Stimulated activated effector memory CD8-positive, alpha-beta T cell treated with anti-CD3 and anti-CD28 coated beads, Interleukin-12 subunit alpha, Interleukin-12 subunit beta, amount 100 ng/mL, for 72 hours (primary cell): ENCODE data around the gene SHMT2.

ENCODE experiments used
- ATAC-seq: fragments of 150-1000 bp; cut with Tn5 transposase; 2 replicates; pipeline ENCODE4 v1.10.0; 2021
- DNase-seq, 2 donors: peaks; one replicate each; pipeline ENCODE4 v3.0.0; 2021 to 2022; ENCODE audit warnings: low spot score in 2 of 2
- H3K27ac Mint-ChIP-seq: one replicate; pipeline ENCODE4 v1.8.0; 2022; ENCODE audit warnings: mild to moderate bottlenecking, mixed read lengths
- H3K36me3 Mint-ChIP-seq: one replicate; pipeline ENCODE4 v1.8.0; 2022; ENCODE audit warnings: mild to moderate bottlenecking, mixed read lengths
- H3K4me1 Mint-ChIP-seq: one replicate; pipeline ENCODE4 v1.8.0; 2022; ENCODE audit warnings: mixed read lengths
- H3K4me3 Mint-ChIP-seq: one replicate; pipeline ENCODE4 v1.8.0; 2022; ENCODE audit warnings: mild to moderate bottlenecking, mixed read lengths
- H3K9me3 Mint-ChIP-seq: one replicate; pipeline ENCODE4 v1.8.0; 2022; ENCODE audit warnings: mixed read lengths

The SHMT2 gene

DNA sequence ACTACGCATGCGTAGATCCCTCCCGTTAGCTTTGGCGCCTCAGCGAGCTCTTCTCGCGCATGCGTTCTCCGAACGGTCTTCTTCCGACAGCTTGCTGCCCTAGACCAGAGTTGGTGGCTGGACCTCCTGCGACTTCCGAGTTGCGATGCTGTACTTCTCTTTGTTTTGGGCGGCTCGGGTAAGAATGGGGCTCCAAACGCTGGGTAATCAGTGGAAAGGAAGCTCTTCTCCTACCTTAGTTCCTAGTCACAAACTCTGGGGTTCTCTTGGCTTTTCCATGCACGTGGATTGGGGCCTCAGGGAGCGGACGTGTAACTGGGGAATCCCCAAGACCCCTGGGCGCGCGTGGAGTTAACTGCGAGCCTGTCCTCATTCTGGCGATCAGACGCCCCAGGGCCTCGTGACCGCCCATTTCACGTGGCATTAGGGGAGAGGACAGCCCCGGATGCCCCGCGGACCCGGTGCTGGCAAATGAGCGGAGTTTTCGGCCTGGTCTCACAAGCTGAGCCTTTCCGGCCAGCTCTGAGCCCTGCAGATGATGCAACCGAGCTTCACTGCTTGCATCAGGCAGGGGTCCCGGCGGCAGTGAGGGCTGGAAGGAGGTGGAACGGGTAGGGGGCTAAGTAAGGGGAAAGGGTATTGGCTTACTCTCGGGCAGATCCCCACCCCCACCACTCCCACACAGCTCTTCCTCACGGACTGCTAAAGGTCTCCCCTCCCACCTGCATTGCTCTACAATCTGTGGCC is at the start of gene SHMT2:
Gene SHMT2 (plus strand): TSS at position 78 of the 747 bp plus-strand sequence. CDS start 68 bp downstream, at position 146.
- ATAC-seq (peak; percentile 78), DNase-seq (peak; percentile 82 to 96)
- no peaks in the 10 kb centered on the region for H3K9me3 Mint-ChIP-seq
- H3K4me1 Mint-ChIP-seq: peaks cover 65% of the 10 kb centered on the region
- H3K4me3 Mint-ChIP-seq: peak within 1 kb of the TSS; percentile 100
- H3K36me3 Mint-ChIP-seq: peaks cover 62% of the 10 kb centered on the region
- H3K27ac Mint-ChIP-seq: peak within 1 kb of the TSS; percentile 100

DNA sequence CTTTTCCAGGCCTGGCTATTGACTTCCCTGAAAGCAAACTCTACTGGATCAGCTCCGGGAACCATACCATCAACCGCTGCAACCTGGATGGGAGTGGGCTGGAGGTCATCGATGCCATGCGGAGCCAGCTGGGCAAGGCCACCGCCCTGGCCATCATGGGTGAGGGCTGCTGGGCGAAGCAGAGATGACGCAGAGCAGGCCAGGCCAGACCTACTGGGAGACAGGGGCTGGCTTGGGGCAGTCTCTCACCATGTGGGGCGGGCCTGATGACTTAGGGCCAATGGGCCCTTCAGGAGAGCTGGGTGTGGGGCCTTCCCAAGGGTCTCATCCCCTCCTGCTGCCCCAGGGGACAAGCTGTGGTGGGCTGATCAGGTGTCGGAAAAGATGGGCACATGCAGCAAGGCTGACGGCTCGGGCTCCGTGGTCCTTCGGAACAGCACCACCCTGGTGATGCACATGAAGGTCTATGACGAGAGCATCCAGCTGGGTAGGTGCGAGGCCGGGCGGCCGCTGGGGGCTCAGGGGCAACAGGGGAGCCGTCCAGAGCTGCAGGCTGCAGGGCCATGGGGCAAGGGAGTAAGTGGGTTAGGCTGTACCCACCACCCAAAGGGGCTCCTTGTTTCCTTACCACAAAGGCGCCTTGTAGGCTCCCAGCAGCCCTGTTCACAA is 49.1 kb upstream of the SHMT2 start:
- peaks cover 15% of the 10 kb centered on the region for H3K4me1 Mint-ChIP-seq
- ATAC-seq (no peak), DNase-seq (no peak)
- no peaks in the 10 kb centered on the region for H3K36me3 Mint-ChIP-seq
- peak overlapping the region; percentile 62 for H3K27ac Mint-ChIP-seq
- H3K9me3 Mint-ChIP-seq: no peaks in the 10 kb centered on the region
- H3K4me3 Mint-ChIP-seq: no peak overlapping the region

DNA sequence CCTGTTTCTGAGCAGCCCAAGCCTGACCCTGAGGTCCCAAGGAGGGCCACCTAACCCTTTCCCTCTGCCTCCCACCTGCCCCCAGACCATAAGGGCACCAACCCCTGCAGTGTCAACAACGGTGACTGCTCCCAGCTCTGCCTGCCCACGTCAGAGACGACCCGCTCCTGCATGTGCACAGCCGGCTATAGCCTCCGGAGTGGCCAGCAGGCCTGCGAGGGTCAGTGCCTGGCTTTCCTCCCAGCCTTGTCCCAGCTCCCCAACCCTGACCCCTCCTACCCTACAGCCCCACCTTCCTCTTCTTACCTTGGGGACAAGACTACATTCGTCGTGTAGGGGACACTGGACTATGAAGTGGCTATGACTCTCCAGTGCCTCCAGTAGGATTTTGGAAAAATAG is 48.4 kb upstream of the SHMT2 start:
- H3K36me3 Mint-ChIP-seq: no peaks in the 10 kb centered on the region
- peaks cover 9% of the 10 kb centered on the region for H3K4me1 Mint-ChIP-seq
- no peak for DNase-seq
- no peak for ATAC-seq
- no peaks in the 10 kb centered on the region for H3K9me3 Mint-ChIP-seq
- no peak overlapping the region for H3K4me3 Mint-ChIP-seq
- no peak overlapping the region for H3K27ac Mint-ChIP-seq

GRCh38 chr12:57181561-57182155 is 47.9 kb upstream of the SHMT2 start:
- no peak for ATAC-seq
- DNase-seq: no peak
- Mint-ChIP-seq H3K9me3 (no peaks in the 10 kb centered on the region), H3K4me1 (peaks cover 8% of the 10 kb centered on the region), H3K27ac (no peak overlapping the region), H3K4me3 (no peak overlapping the region), H3K36me3 (no peaks in the 10 kb centered on the region)

DNA sequence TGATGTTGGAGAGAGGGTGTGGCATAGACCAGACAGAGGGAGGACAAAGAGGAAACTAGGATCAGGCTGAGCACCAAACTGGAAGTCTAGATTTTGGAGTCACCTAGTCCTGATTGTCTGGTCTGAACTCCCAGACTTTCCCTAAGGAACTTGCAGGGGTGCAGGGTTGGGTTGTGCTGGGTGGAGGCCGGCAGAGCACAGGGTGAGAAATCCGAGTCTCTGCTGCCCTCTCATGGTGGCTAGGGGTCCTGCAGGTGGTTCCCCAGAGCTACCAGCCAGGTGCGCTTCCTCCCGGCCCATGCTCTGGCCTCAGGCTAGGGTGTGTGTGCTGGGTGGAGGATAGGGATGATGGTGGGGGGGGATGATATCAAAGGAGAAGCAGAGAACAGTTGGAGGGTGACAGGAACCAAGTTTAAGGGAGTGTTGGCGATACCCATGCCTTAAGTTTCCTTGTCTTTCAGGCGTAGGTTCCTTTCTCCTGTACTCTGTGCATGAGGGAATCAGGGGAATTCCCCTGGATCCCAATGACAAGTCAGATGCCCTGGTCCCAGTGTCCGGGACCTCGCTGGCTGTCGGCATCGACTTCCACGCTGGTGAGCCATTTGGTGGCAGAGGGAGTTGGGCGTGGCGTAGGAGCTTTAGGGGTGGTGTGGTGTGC is 46.5 kb upstream of the SHMT2 start:
- Mint-ChIP-seq H3K4me1 (peaks cover 8% of the 10 kb centered on the region), H3K9me3 (no peaks in the 10 kb centered on the region), H3K27ac (no peak overlapping the region), H3K4me3 (no peak overlapping the region), H3K36me3 (no peaks in the 10 kb centered on the region)
- DNase-seq: peak; percentile 81 to 92
- ATAC-seq: peak; percentile 85

DNA sequence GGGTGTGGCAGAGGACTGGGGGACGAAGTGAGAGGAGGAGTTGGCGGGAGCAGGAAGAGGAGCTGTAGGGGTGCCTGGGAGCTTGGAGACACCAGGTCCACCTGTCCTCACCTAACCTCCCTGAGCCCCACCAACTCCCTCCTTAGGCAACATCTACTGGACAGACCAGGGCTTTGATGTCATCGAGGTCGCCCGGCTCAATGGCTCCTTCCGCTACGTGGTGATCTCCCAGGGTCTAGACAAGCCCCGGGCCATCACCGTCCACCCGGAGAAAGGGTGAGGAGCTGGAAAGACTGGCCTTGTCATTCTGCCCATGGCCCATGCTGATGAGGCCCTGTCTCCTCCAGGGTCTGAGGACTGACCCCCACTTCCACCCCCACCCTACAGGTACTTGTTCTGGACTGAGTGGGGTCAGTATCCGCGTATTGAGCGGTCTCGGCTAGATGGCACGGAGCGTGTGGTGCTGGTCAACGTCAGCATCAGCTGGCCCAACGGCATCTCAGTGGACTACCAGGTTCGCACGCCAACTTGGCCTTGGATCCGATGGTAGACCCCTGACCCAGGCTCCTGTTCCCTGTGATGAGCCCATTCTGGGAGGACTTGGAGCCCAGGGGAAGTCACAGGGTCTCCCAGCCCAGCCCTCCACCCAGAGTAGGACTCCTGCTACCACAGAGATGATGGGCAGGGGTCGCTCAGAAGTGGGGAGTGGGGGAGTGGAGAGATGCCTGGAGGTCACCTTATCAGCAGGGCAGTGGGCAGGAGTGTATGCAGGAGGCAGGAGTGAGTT is 45.4 kb upstream of the SHMT2 start:
- Mint-ChIP-seq H3K9me3 (no peaks in the 10 kb centered on the region), H3K27ac (no peak overlapping the region), H3K36me3 (no peaks in the 10 kb centered on the region), H3K4me1 (peaks cover 8% of the 10 kb centered on the region), H3K4me3 (no peak overlapping the region)
- no peak for ATAC-seq
- no peak for DNase-seq

DNA sequence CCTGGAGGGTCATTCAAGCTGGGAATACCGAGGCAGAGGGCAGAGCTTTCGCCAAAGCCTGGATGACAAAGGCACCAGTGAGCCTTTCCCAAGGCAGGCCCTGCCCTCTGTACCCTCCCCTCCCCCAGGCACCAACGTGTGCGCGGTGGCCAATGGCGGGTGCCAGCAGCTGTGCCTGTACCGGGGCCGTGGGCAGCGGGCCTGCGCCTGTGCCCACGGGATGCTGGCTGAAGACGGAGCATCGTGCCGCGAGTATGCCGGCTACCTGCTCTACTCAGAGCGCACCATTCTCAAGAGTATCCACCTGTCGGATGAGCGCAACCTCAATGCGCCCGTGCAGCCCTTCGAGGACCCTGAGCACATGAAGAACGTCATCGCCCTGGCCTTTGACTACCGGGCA is 44.1 kb upstream of the SHMT2 start:
- peaks cover 8% of the 10 kb centered on the region for H3K4me1 Mint-ChIP-seq
- H3K36me3 Mint-ChIP-seq: no peaks in the 10 kb centered on the region
- DNase-seq: no peak
- no peak for ATAC-seq
- H3K27ac Mint-ChIP-seq: no peak overlapping the region
- no peaks in the 10 kb centered on the region for H3K9me3 Mint-ChIP-seq
- H3K4me3 Mint-ChIP-seq: no peak overlapping the region

GRCh38 chr12:57185906-57186508 is 43.5 kb upstream of the SHMT2 start:
- H3K27ac Mint-ChIP-seq: no peak overlapping the region
- H3K9me3 Mint-ChIP-seq: no peaks in the 10 kb centered on the region
- H3K4me3 Mint-ChIP-seq: no peak overlapping the region
- DNase-seq (no peak), ATAC-seq (no peak)
- no peaks in the 10 kb centered on the region for H3K36me3 Mint-ChIP-seq
- peaks cover 8% of the 10 kb centered on the region for H3K4me1 Mint-ChIP-seq

- Mint-ChIP-seq H3K36me3 (no peaks in the 10 kb centered on the region), H3K4me1 (peaks cover 8% of the 10 kb centered on the region), H3K9me3 (no peaks in the 10 kb centered on the region), H3K4me3 (no peak overlapping the region), H3K27ac (peak overlapping the region; percentile 44)
- ATAC-seq (no peak), DNase-seq (no peak)
Observed at GRCh38 chr12:57187222-57188089, 42.1 kb upstream of the SHMT2 start.

GRCh38 chr12:57188090-57188425 is 41.5 kb upstream of the SHMT2 start:
- H3K9me3 Mint-ChIP-seq: no peaks in the 10 kb centered on the region
- no peak for ATAC-seq
- H3K4me1 Mint-ChIP-seq: peaks cover 3% of the 10 kb centered on the region
- H3K27ac Mint-ChIP-seq: peak overlapping the region; percentile 44
- DNase-seq: no peak
- no peak overlapping the region for H3K4me3 Mint-ChIP-seq
- no peaks in the 10 kb centered on the region for H3K36me3 Mint-ChIP-seq

GRCh38 chr12:57190037-57190436 is 39.5 kb upstream of the SHMT2 start:
- H3K36me3 Mint-ChIP-seq: no peaks in the 10 kb centered on the region
- ATAC-seq: no peak
- H3K27ac Mint-ChIP-seq: no peak overlapping the region
- no peaks in the 10 kb centered on the region for H3K4me1 Mint-ChIP-seq
- no peak overlapping the region for H3K4me3 Mint-ChIP-seq
- no peak for DNase-seq
- H3K9me3 Mint-ChIP-seq: no peaks in the 10 kb centered on the region

DNA sequence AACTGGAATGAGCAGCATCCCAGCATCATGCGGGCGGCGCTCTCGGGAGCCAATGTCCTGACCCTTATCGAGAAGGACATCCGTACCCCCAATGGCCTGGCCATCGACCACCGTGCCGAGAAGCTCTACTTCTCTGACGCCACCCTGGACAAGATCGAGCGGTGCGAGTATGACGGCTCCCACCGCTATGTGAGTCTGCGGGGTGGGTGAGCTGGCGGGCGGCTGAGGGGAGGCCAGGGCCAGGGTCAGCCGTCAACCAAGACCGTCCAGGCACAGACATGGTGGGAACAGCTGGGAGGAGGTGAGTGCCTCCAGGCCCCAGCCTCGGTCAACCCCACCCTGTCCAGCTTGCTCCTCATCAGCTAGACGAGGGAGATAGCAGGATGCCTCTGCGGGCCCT is 38.7 kb upstream of the SHMT2 start:
- no peaks in the 10 kb centered on the region for H3K9me3 Mint-ChIP-seq
- no peaks in the 10 kb centered on the region for H3K4me1 Mint-ChIP-seq
- no peak overlapping the region for H3K4me3 Mint-ChIP-seq
- DNase-seq (no peak), ATAC-seq (no peak)
- H3K36me3 Mint-ChIP-seq: no peaks in the 10 kb centered on the region
- no peak overlapping the region for H3K27ac Mint-ChIP-seq

DNA sequence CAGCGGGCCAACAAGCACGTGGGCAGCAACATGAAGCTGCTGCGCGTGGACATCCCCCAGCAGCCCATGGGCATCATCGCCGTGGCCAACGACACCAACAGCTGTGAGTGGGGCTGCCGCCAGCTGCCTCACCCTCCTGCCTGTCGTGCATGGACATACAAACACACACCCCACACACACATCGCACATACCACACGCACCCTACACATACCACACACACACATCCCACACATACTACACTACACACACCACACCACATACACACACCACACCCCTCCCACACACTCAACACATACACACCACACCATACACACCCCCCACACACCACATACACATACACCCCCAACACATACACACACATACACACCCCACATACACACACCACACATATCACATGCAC is 38.1 kb upstream of the SHMT2 start:
- Mint-ChIP-seq H3K9me3 (no peaks in the 10 kb centered on the region), H3K4me3 (no peak overlapping the region), H3K4me1 (peaks cover 4% of the 10 kb centered on the region), H3K27ac (no peak overlapping the region), H3K36me3 (no peaks in the 10 kb centered on the region)
- no peak for ATAC-seq
- no peak for DNase-seq

GRCh38 chr12:57192920-57193319 is 36.6 kb upstream of the SHMT2 start:
- H3K36me3 Mint-ChIP-seq: no peaks in the 10 kb centered on the region

More at GRCh38 chr12:57192920-57193319, 36.6 kb upstream of the SHMT2 start:
- DNase-seq (no peak), ATAC-seq (no peak)
- Mint-ChIP-seq H3K27ac (no peak overlapping the region), H3K4me1 (peaks cover 6% of the 10 kb centered on the region), H3K4me3 (no peak overlapping the region), H3K9me3 (no peaks in the 10 kb centered on the region)
